Prostate gland (tissue), 2 donors: Measurements from ENCODE around the gene OR2A1.
"Not testable (repeated sequence)": the region's sequence is repeated elsewhere in the genome, so short reads cannot be mapped to it uniquely, and the experiment has no call there.

ENCODE experiments used
- CTCF ChIP-seq, 4 experiments: fragments of 200-600 bp in 2 of 4; fragments of 450-650 bp in 2 of 4; sonication (generic) in 2 of 4; IDR thresholded peaks; 1 replicate in 3 of 4; 2 replicates in 1 of 4; pipeline ENCODE4 v1.5.1; 2016 to 2019; ENCODE audit warnings: antibody characterized with exemption in 4 of 4, mild to moderate bottlenecking in 2 of 4, moderate library complexity in 2 of 4
- POLR2A ChIP-seq: fragments of 450-650 bp; IDR thresholded peaks from one replicate; pipeline ENCODE4 v1.6.1; 2016; ENCODE audit warnings: antibody characterized with exemption, mild to moderate bottlenecking
- POLR2AphosphoS5 ChIP-seq: sonication (generic); formaldehyde crosslinking; IDR thresholded peaks from one replicate; pipeline ENCODE4 v1.6.1; 2017; ENCODE audit warnings: antibody characterized with exemption

GRCh38 chr7:144280010-144280409 lies 32.2 kb upstream of the OR2A1 start:
- not testable (repeated sequence) for TF ChIP-seq POLR2AphosphoS5; CTCF (IDR thresholded peaks at IDR 0.05); POLR2A
